Measurements from ENCODE around the gene SLX4. TPM values are rescaled to one million over a fixed set of nuclear protein-coding genes. Genes with fewer than 3 reads are reported as not detected.

The SLX4 gene
- total RNA-seq, 2 experiments from 2014 or later: 10.7 to 11.7 TPM

DNA sequence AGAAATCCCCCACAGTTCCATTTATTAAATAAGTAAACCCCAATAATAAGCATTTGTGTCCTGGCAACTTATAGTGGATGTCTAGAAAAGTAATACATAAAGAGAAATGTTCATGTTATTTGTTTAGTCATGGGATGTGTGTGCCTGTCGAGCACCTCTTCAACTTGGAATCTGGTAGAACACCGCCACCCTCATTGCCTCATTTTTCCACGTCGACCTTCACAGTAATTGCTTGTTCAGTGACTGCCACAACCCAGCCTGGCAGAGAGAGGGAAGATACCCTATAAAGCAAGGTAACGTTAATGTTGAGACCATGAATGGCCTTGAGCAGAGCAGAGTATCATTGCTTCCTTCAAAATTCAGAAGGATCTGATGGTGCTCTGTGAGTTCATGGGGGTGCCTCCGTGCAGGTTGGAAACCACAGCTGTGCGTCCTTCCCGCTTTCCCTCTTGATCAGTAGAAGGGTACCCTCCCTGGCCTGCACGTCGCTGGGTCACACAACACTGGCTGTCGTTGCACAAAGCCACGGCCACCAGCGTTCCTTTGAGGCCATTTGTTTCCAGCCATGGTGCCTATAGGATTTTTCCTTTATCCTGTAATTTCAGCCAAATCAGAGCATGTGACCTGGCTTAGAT, 39.3 kb upstream of the SLX4 start:
- Mint-ChIP-seq H3K9me3 (ENCODE audit: low read depth) (no peaks in the 10 kb centered on the region), H3K27ac (no peak overlapping the region), H3K4me3 (no peak overlapping the region), H3K27me3 (no peaks in the 10 kb centered on the region), H3K36me3 (ENCODE audit: low read depth) (peaks cover 6% of the 10 kb centered on the region), H3K4me1 (no peaks in the 10 kb centered on the region)
- no peak for DNase-seq
- POLR2A ChIA-PET: no interaction called here
- intact Hi-C loops (cut with DNase I, micrococcal nuclease): no loop called here
- CTCF ChIA-PET: interaction anchor here (0.6 kb wide), 1 partner anchor 1234 kb away, joined by 5 read pairs; no protein-coding TSS in a partner anchor
- no peak for ATAC-seq

DNA sequence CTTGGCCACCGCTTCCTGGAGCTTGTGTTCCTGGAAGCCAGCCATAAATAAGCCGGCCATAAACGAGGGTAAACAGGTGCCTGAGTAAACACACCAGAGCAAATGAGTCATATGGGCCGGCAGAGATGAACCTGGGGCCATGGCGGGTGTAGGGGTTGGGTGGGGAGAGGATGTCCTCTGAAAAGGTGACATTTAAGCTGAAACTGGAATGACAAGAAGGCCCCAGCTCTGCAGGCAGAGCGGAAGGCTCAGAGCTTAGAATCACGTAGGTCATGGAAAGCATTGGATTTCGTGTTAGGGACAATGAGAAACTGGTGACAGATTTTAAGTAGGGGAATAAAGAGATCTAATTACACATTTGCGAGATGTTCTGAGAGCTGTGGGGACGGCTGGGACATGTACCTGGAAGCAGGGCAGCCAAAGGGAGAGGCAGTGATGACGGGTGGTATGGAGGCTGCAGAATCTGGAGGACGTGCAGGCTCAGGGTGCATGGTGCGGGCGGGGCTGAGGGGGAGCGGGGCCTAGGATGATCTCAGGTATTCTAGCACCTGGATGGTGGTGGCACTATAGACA, 35.0 kb upstream of the SLX4 start:
- Mint-ChIP-seq H3K27me3 (no peaks in the 10 kb centered on the region), H3K9me3 (ENCODE audit: low read depth) (no peaks in the 10 kb centered on the region), H3K4me1 (no peaks in the 10 kb centered on the region), H3K36me3 (ENCODE audit: low read depth) (no peaks in the 10 kb centered on the region), H3K4me3 (no peak overlapping the region), H3K27ac (no peak overlapping the region)
- ChIA-PET POLR2A (no interaction called here), CTCF (interaction anchor here (1.1 to 1.4 kb wide), 2 partner anchors 9 to 291 kb away, joined by 3 read pairs; no protein-coding TSS in a partner anchor)
- DNase-seq: no peak
- intact Hi-C loops (cut with DNase I, micrococcal nuclease): no loop called here
- ATAC-seq: peak; percentile 23

DNA sequence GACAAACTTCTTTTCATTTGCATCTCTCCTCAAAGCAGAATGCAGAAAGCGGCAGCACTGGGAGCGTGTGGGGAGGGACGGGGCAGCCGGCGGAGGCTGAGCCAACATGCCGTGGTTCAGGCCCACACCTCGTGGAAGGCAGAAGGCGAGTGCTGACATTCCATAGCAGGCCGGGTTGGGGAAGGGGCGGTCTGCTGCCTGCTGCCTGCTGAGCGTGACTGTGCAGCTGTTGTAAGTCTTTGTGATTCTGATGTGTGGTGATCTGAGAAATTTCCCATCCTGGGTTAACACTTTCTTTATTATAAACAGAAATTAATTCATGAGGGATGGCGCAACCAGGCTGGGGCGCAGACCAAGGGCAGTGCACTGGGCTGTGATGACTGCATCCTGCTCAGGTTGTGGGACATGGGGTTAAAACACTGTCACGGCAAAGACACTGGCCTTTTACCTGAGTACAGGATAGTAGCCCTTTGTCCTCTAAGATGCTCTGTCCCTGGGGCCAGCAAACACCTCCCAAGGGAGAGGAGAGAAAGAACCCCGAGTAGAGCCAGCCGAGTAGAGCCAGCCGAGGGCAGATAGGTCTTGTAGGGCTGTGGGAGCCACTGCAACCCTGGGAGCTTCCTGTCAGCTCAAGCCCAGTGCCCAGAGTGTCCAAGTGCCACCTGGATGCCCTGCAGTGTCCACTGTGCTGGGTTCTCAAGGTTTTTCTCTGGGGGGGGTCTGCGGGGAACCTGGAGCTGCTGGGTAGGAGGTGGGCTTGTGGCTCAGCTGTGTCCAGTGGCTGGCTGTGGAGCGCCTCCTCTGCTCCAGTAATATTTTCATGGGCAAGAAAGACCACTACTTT, 34.3 kb upstream of the SLX4 start:
- POLR2A ChIA-PET: no interaction called here
- H3K9me3 Mint-ChIP-seq (ENCODE audit: low read depth): no peaks in the 10 kb centered on the region
- H3K36me3 Mint-ChIP-seq (ENCODE audit: low read depth): no peaks in the 10 kb centered on the region
- H3K4me3 Mint-ChIP-seq: no peak overlapping the region
- H3K4me1 Mint-ChIP-seq: no peaks in the 10 kb centered on the region
- DNase-seq: no peak
- CTCF ChIA-PET: interaction anchor here (1.1 kb wide), 1 partner anchor 291 kb away, joined by 3 read pairs; no protein-coding TSS in a partner anchor
- H3K27me3 Mint-ChIP-seq: no peaks in the 10 kb centered on the region
- ATAC-seq: no peak
- H3K27ac Mint-ChIP-seq: no peak overlapping the region
- intact Hi-C loops (cut with DNase I, micrococcal nuclease): no loop called here

DNA sequence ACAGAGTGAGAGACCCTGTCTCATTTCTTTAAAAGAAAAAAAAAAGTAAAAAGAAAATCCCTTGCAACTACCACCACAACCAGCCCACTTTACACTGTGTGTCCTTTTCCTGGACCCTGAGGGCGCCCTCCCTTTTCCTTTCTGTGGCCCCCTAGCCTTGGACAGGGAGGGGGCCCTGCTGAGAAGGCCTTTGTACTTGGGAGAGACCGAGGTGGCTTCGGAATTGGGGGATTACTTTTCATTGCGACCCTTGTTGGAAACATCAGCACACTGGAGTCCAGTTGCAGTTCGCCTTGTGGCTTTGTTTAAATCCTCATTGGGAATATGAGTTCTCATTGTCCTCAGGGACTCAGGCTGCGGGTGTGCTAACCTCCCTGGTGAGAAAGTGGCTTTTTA, 33.7 kb upstream of the SLX4 start:
- H3K27me3 Mint-ChIP-seq: no peaks in the 10 kb centered on the region
- no peak overlapping the region for H3K4me3 Mint-ChIP-seq
- no peaks in the 10 kb centered on the region for H3K9me3 Mint-ChIP-seq (ENCODE audit: low read depth)
- H3K4me1 Mint-ChIP-seq: no peaks in the 10 kb centered on the region
- DNase-seq (no peak), ATAC-seq (no peak)
- intact Hi-C loops (cut with DNase I, micrococcal nuclease): no loop called here
- CTCF ChIA-PET: no interaction called here
- H3K27ac Mint-ChIP-seq: no peak overlapping the region
- POLR2A ChIA-PET: no interaction called here
- H3K36me3 Mint-ChIP-seq (ENCODE audit: low read depth): peaks cover 2% of the 10 kb centered on the region

DNA sequence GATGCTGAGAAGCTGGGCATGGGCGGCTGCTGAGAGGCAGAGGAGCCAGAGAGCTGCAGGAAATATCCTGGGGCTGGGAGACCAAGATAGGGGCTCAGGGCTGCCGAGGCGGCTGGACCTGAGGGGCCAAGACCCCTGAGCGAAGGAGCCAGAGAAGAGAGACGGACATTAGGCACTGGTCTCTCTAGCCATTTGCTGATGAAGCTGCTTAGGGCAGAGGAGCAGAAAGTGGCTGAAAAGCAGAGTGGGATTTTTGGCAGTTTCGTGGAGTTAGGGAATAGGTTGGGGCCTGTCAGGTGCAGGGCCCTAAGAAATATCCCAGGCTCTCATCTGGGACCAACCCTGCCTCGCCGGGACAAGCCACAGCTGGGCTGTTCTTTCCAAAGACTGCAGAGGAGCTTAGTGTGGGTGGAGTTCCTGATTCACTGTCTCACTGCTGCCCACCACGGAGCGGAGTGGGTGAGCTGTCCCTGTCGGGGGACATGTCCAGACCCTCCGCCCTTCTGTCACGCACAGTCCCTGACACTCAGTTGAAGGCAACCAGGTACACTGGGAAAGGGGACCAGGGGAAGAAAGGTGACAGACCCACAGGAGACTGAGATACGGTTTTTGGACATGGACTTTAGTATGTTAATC, 31.8 kb upstream of the SLX4 start:
- DNase-seq: no peak

DNA sequence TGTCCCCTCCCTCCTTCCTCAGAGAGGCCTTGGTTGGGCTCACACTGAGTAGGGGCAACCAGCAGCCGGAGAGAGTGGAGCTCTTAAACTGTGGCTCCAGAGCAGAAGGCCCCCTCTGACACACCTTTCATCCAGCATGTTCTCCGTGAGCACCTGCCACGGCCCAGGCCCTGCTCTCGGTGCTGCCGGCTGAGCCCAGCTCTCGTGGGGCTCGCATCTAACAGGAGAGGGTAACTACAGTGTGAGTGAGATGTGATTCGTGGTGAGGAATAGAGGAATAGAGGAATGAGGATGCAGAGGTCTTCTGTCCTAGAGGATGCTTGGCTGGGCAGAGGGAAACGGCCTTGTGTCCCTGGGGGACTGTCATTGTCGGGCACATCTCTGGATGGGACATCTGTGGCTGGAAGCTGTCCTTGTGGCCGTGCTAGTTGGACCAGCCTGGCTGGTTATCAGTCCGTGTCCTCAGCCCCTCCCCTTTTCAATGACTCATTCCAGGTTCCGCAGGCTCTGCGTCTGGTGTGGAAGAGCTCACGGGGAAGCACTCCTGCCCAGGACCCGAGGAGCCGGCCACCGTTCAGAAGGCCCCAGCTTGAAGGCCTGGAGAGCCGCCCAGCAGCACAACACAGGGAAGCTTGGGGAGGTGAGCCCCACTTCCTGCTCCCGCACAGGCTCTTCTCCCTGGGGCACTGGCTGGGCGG, 31.1 kb upstream of the SLX4 start:
- intact Hi-C loops (cut with DNase I, micrococcal nuclease): no loop called here
- H3K4me1 Mint-ChIP-seq: peaks cover 12% of the 10 kb centered on the region
- DNase-seq (no peak), ATAC-seq (no peak)
- POLR2A ChIA-PET: no interaction called here
- CTCF ChIA-PET: interaction anchor here (0.6 kb wide), 1 partner anchor 31 kb away, joined by 3 read pairs; the partner anchor contains the start of gene SLX4
- H3K27ac Mint-ChIP-seq: no peak overlapping the region
- H3K4me3 Mint-ChIP-seq: no peak overlapping the region
- H3K9me3 Mint-ChIP-seq (ENCODE audit: low read depth): no peaks in the 10 kb centered on the region
- H3K27me3 Mint-ChIP-seq: no peaks in the 10 kb centered on the region
- peaks cover 6% of the 10 kb centered on the region for H3K36me3 Mint-ChIP-seq (ENCODE audit: low read depth)

More for the DNA sequence above, 31.8 kb upstream of the SLX4 start:
- Mint-ChIP-seq H3K36me3 (ENCODE audit: low read depth) (peaks cover 6% of the 10 kb centered on the region), H3K27ac (no peak overlapping the region), H3K4me1 (peaks cover 6% of the 10 kb centered on the region), H3K27me3 (no peaks in the 10 kb centered on the region), H3K4me3 (no peak overlapping the region), H3K9me3 (ENCODE audit: low read depth) (no peaks in the 10 kb centered on the region)
- POLR2A ChIA-PET: no interaction called here
- ATAC-seq: no peak
- CTCF ChIA-PET: interaction anchor here (0.6 kb wide), 1 partner anchor 31 kb away, joined by 3 read pairs; the partner anchor contains the start of gene SLX4
- intact Hi-C loops (cut with DNase I, micrococcal nuclease): no loop called here

DNA sequence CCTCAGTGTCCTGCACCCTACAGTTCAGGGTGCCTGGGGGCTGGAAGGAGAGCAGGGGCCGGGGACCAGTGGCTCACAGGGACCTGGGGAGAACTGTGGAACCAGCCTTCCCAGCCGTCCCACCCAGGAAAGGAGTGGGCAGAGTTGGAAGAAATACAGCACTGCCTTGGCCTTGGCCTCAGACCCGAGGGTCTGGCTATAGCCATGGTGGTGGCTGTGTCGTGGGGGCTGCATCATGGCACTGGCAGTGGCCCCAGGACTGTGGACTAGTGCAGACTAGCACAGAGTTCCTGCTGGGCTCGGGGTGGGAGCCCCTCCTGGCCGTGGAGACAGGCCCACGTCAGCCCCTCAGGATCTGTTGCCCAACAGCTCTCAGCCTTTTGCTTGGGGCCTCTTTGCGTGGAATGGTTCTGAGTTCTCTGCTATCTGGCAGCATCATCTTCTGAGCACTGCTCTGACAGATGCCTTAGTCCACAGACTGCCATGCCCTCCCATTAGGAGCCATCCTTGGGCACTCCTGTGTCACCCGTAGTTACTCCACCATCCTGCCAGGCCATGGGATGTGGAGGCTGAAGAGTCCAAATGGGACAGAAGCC, 30.5 kb upstream of the SLX4 start:
- no peaks in the 10 kb centered on the region for H3K27me3 Mint-ChIP-seq
- CTCF ChIA-PET: no interaction called here
- peaks cover 19% of the 10 kb centered on the region for H3K4me1 Mint-ChIP-seq
- DNase-seq: no peak
- H3K4me3 Mint-ChIP-seq: no peak overlapping the region
- H3K9me3 Mint-ChIP-seq (ENCODE audit: low read depth): no peaks in the 10 kb centered on the region
- ATAC-seq: no peak
- peaks cover 6% of the 10 kb centered on the region for H3K36me3 Mint-ChIP-seq (ENCODE audit: low read depth)
- POLR2A ChIA-PET: no interaction called here
- intact Hi-C loops (cut with DNase I, micrococcal nuclease): no loop called here
- H3K27ac Mint-ChIP-seq: no peak overlapping the region

DNA sequence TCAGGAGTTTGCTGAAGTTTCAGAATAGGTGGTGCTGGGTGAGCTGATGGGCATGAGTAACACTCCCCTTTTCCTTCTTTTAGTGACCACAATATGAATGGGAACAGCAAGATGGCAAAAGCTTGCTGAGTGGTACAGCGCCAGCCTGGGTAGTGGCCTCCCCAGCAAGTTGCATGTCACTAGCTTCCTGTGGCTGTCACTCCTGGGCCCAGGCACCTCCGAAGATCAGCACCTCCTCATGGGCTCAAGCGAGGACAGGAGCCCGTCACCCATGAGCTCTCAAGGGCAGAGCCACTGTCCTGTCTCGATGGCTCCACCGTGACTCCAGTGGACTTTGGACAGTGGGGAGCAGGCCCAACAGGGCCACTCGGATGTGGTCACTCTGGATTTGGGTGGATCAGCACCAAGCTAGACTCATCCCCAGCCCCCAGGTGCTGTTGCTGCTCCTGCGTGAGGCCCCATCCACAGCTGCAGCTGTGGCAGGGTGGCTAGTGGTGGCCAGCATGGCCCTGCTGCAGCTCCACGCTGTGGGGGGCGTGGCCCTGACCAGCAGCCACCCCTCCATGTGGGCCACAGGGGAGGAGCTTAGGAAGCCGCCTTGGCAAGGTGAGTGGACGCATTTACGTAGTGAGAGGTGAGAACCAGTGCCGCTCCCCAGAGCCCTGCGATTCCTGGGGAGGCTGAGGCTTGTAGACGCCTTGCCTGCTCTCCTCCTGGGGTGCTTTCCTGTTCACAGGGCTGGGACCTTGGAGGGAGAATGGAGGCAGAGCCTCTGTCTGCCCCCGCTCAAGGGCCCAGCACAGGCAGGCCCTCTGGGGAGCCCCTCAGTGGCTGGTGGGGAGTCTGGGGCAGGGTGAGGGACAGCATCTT, 29.5 kb upstream of the SLX4 start:
- Mint-ChIP-seq H3K9me3 (ENCODE audit: low read depth) (no peaks in the 10 kb centered on the region), H3K36me3 (ENCODE audit: low read depth) (peaks cover 6% of the 10 kb centered on the region), H3K4me3 (no peak overlapping the region), H3K4me1 (peaks cover 25% of the 10 kb centered on the region), H3K27me3 (no peaks in the 10 kb centered on the region), H3K27ac (no peak overlapping the region)
- DNase-seq: no peak
- POLR2A ChIA-PET: interaction anchor here (0.6 kb wide), 1 partner anchor 137 kb away, joined by 5 read pairs; no protein-coding TSS in a partner anchor
- intact Hi-C loops (cut with DNase I, micrococcal nuclease): no loop called here
- no peak for ATAC-seq
- CTCF ChIA-PET: interaction anchor here (0.6 to 2.1 kb wide), 4 partner anchors 9 to 106 kb away, joined by 3 to 6 read pairs (median 4); partner anchors contain the start of gene DNASE1

DNA sequence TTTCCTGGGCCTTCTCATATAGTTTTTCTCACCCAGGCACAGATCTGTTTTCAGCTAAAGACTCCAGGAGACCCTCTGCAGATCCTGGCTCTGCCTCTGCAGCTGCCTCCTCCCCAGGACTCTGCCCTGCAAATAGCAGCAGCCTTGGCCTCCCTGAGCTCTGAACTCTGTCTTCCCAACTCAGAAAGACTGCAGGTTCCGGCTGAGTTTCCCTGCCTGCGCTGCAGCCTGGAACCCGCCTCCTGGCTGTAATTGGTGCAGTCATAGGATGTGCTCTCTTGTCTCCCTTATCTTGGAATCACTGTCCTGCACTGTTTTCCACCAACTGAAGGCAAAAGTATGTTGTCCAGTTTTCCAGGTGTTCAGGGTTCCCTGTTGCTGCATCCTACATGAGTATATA, 28.8 kb upstream of the SLX4 start:
- no peak overlapping the region for H3K4me3 Mint-ChIP-seq

More for the DNA sequence above, 28.8 kb upstream of the SLX4 start:
- Mint-ChIP-seq H3K27me3 (no peaks in the 10 kb centered on the region), H3K36me3 (ENCODE audit: low read depth) (peaks cover 6% of the 10 kb centered on the region), H3K9me3 (ENCODE audit: low read depth) (no peaks in the 10 kb centered on the region), H3K4me1 (peaks cover 27% of the 10 kb centered on the region), H3K27ac (no peak overlapping the region)
- intact Hi-C loops (cut with DNase I, micrococcal nuclease): no loop called here
- DNase-seq (no peak), ATAC-seq (no peak)
- POLR2A ChIA-PET: no interaction called here
- CTCF ChIA-PET: interaction anchor here (0.6 to 2.1 kb wide), 3 partner anchors 9 to 20 kb away, joined by 3 to 6 read pairs (median 4); partner anchors contain the start of gene DNASE1
